GM12892 (cell line): ENCODE data around the gene ZBTB46.
"Not testable (repeated sequence)": the region's sequence is repeated elsewhere in the genome, so short reads cannot be mapped to it uniquely, and the experiment has no call there.

Source experiments
- DNase-seq: peaks from one replicate; pipeline ENCODE4 v3.0.0; 2011; ENCODE audit not compliant: insufficient read length
- FAIRE-seq: peaks from 2 replicates; lab custom pipeline; 2011; peaks lifted over from hg19 to GRCh38; lab: Jason Lieb, UNC
- POLR2A ChIP-seq: IDR thresholded peaks from 2 replicates; pipeline ENCODE4 v1.6.1; 2011; ENCODE audit warnings: low read depth, low read length, control low read depth
- POLR2AphosphoS5 ChIP-seq: IDR thresholded peaks from 2 replicates; pipeline ENCODE4 v1.6.1; 2011; ENCODE audit warnings: low read depth, low read length, control low read depth
- TAF1 ChIP-seq: IDR thresholded peaks from 2 replicates; pipeline ENCODE4 v1.6.1; 2011; ENCODE audit warnings: low read depth, mild to moderate bottlenecking, control low read depth, low read length, borderline replicate concordance

Gene ZBTB46

DNA sequence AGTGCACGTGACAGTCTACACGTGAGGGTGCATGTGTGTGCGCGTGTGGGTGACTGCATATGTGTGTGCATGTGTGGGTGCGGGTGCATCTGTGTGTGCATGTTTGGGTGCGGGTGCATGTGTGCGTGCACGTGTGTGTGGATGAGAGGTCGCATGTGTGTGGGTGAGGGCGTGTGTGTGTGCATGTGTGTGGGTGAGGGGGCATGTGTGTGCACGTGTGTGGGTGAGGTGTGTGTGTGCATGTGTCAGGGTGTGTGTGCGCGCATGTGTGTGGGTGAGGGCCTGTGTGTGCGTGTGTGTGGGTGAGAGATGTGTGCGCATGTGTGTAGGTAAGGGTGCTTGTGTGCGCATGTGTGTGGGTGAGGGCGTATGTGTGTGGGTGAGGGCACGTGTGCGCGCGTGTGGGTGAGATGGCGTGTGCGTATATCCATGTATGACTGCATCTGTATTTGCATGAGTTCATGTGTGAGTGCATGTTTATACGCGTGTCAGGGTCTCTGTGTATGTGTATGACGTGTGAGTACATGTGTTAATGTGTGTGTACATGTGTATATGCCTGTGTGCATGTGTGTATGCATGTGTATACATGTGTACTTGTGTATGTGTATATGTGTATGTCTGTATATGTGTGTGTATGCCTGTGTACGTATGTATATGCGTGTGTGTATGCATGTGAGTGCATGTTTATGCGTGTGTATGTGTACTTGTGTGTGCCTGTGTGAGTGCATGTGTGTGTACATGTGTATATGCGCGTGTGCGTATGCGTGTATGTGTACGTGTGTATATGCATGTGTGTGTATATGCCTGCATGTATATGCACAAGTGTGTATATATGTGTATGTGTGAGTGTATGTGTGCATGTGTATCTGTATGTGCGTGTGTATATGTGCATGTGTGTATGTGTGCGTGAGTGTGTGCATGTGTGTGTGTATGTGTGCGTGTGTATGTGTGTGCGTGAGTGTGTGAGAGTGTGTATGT lies 98.7 kb downstream of the ZBTB46 start:
- no peak for FAIRE-seq
- TF ChIP-seq POLR2A (peak; percentile 50), POLR2AphosphoS5 (0 out of 2 replicates have a peak, but pooled peaks have one; percentile 58), TAF1 (no peak)
- no peak for DNase-seq

DNA sequence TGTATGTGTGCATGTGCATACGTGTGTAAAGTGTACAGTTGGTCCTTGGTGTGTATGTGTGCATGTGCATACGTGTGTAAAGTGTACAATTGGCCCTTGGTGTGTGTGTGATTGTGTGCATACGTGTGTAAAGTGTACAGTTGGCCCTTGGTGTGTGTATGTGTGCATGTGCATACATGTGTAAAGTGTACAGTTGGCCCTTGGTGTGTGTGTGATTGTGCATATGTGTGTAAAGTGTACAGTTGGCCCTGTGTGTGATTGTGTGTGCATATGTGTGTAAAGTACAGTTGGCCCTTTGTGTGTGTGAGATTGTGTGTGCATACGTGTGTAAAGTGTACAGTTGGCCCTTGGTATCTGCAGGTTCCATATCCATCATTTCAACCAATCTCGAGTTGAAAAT lies 99.7 kb downstream of the ZBTB46 start:
- TF ChIP-seq POLR2AphosphoS5 (no peak), POLR2A (no peak), TAF1 (no peak)
- DNase-seq (no peak), FAIRE-seq (peak; percentile 30)

DNA sequence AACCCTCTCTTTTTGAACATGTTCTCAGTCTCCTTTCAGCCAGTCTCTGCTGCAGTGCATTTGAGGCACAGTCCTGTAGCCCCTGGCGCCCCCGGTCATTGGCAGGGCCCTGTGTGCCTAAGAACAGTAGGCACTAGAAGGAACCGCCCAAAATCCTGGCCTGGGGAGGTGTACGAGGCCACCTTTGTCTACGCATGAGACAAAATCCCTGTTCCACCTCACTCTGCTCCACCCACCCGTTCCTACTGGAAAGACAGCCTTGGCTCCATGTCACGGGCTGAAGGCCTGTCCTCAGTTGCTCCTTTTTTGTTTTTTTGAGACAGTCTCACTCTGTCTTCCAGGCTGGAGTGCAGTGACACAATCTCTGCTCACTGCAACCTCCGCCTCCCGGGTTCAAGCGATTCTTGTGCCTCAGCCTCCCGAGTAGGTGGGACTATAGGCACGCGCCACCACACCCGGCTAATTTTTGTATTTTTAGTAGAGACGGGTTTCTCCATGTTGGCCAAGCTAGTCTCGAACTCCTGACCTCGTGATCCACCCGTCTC lies 100.8 kb downstream of the ZBTB46 start:
- TF ChIP-seq TAF1 = 0 out of 2 replicates have a peak, but pooled peaks have one; percentile 5
- DNase-seq, FAIRE-seq: not testable (repeated sequence)

- not testable (repeated sequence) for DNase-seq, FAIRE-seq
These were observed 108.0 kb downstream of the ZBTB46 start for GRCh38 chr20:63722967-63723622.

GRCh38 chr20:63718996-63719395 lies 112.1 kb downstream of the ZBTB46 start:
- FAIRE-seq (no peak), DNase-seq (no peak)
- TF ChIP-seq TAF1 (no peak), POLR2A (no peak), POLR2AphosphoS5 (no peak)

GRCh38 chr20:63714858-63715257 lies 116.2 kb downstream of the ZBTB46 start:
- DNase-seq (no peak), FAIRE-seq (no peak)
- TF ChIP-seq POLR2A = no peak
- TF ChIP-seq TAF1 = no peak
- TF ChIP-seq POLR2AphosphoS5 = no peak

- FAIRE-seq = no peak
- DNase-seq = no peak
- TF ChIP-seq POLR2A = no peak
- no peak for TF ChIP-seq POLR2AphosphoS5
- TF ChIP-seq TAF1 = no peak
These were observed 118.9 kb downstream of the ZBTB46 start for GRCh38 chr20:63712191-63712590.

GRCh38 chr20:63711085-63711645 lies 119.9 kb downstream of the ZBTB46 start:
- FAIRE-seq (no peak), DNase-seq (no peak)
- TF ChIP-seq POLR2A = no peak
- no peak for TF ChIP-seq POLR2AphosphoS5
- TF ChIP-seq TAF1 = no peak

GRCh38 chr20:63709149-63709527 lies 121.9 kb downstream of the ZBTB46 start:
- no peak for DNase-seq
- no peak for FAIRE-seq
- TF ChIP-seq POLR2A (no peak), POLR2AphosphoS5 (no peak), TAF1 (no peak)

DNA sequence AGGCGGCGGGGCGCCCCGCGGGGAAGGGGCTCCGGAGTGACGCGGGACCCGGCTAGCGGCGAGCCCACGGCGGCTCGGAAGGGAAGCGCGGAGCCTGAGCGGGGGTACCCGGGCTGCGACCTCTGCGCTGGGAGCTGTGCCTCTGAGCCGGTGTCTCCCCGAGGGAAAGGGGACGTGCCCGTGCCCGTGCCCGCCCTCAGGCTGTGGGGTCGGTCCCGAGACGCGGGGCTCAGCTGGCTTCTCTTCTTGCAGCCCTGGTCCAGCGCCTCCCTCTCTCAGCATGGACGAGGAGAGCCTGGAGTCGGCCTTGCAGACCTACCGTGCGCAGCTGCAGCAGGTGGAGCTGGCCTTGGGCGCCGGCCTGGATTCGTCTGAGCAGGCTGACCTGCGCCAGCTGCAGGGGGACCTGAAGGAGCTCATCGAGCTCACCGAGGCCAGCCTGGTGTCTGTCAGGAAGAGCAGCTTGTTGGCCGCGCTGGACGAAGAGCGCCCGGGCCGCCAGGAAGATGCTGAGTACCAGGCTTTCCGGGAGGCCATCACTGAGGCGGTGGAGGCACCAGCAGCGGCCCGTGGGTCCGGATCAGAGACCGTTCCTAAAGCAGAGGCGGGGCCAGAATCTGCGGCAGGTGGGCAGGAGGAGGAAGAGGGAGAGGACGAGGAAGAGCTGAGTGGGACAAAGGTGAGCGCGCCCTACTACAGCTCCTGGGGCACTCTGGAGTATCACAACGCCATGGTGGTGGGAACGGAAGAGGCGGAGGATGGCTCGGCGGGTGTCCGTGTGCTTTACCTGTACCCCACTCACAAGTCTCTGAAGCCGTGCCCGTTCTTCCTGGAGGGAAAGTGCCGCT lies 122.5 kb downstream of the ZBTB46 start:
- FAIRE-seq (no peak), DNase-seq (peak; percentile 39)
- TF ChIP-seq POLR2A (no peak), TAF1 (no peak), POLR2AphosphoS5 (no peak)
